Measurements from ENCODE around the gene RCAN1.
A peak's percentile ranks its signal among the peaks of the same experiment; 100 is the strongest.
"Not testable (repeated sequence)": the region's sequence is repeated elsewhere in the genome, so short reads cannot be mapped to it uniquely, and the experiment has no call there.

Gene RCAN1

DNA sequence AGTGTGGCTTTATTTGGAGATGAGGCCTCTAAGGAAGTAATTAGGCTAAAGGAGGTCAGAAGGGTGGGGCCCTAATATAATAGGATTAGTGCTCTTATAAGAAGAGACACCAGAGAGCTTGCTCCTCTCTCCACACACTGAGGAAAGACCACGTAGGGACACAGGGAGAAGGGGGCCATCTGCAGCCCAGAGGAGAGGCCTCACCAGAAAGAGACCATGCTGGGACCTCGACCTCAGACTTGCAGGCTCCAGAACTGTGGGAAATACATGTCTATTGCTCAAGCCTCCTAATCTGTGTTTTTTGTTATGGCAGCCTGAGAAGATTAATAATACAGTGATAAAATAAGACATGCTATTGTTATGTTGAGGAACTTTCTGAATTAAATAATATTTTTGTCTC lies 8.3 kb downstream of the RCAN1 start:
- Histone ChIP-seq H3K4me2 (ENCODE audit: low read length) (no peak overlapping the region), H4K5ac (ENCODE audit: low read length) (no peak overlapping the region), H3K18ac (ENCODE audit: low read length) (no peak overlapping the region), H3K4ac (ENCODE audit: low read depth, low read length) (no peak overlapping the region), H2BK15ac (replicated peaks; ENCODE audit: low read depth) (no peak overlapping the region), H2BK5ac (ENCODE audit: low read length) (no peak overlapping the region), H3K4me1 (ENCODE audit: control insufficient read depth, low read depth, low read length) (no peaks in the 10 kb centered on the region), H3K27ac (ENCODE audit: low read depth, low read length) (no peak overlapping the region), H3K27me3 (ENCODE audit: insufficient read depth, low read length, poor library complexity) (no peaks in the 10 kb centered on the region), H2AK5ac (ENCODE audit: low read length) (no peak overlapping the region), H3K23ac (ENCODE audit: low read length) (no peak overlapping the region), H3K36me3 (ENCODE audit: control insufficient read depth, insufficient read depth, low read length) (no peaks in the 10 kb centered on the region), H3K9ac (ENCODE audit: low read length) (no peak overlapping the region), H2BK120ac (ENCODE audit: low read depth, low read length) (no peak overlapping the region), H3K4me3 (ENCODE audit: low read length) (no peak overlapping the region), H4K8ac (ENCODE audit: low read depth, low read length) (no peak overlapping the region), H3K56ac (ENCODE audit: low read length) (no peak overlapping the region), H3K79me2 (ENCODE audit: control insufficient read depth, insufficient read depth, low read length) (no peaks in the 10 kb centered on the region), H3K79me1 (ENCODE audit: low read length) (no peaks in the 10 kb centered on the region)
- WGBS (ENCODE audit: extremely low coverage, insufficient coverage, low lambda C conversion rate): no CpG with 5 or more reads among the region's 2 CpGs
- no peak for DNase-seq

DNA sequence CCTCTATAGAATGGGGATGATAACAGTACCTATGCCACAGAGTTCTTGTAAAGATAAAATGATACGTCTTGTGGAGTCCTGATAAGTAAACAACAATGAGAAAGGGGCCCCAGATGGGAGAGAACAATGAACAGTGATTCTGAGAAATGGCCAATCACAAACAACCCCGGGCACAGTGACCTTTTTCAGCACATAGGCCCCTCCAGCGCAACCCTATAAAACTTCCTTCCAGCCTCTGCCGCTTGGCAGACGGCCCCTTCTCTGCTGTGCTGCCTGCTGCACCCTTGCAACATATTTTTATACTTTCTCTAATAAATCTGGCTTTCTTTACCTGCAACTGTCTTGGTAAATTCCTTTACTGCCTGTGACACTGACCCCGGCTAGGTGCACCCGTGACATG lies 8.9 kb downstream of the RCAN1 start:
- Histone ChIP-seq H3K27me3 (ENCODE audit: insufficient read depth, low read length, poor library complexity) (no peaks in the 10 kb centered on the region), H3K36me3 (ENCODE audit: control insufficient read depth, insufficient read depth, low read length) (no peaks in the 10 kb centered on the region), H2BK120ac (ENCODE audit: low read depth, low read length) (no peak overlapping the region), H3K9ac (ENCODE audit: low read length) (no peak overlapping the region), H3K4ac (ENCODE audit: low read depth, low read length) (no peak overlapping the region), H4K8ac (ENCODE audit: low read depth, low read length) (no peak overlapping the region), H3K4me3 (ENCODE audit: low read length) (no peak overlapping the region), H3K27ac (ENCODE audit: low read depth, low read length) (no peak overlapping the region), H3K79me2 (ENCODE audit: control insufficient read depth, insufficient read depth, low read length) (no peaks in the 10 kb centered on the region), H3K4me2 (ENCODE audit: low read length) (no peak overlapping the region), H3K4me1 (ENCODE audit: control insufficient read depth, low read depth, low read length) (no peaks in the 10 kb centered on the region), H2AK5ac (ENCODE audit: low read length) (no peak overlapping the region), H3K79me1 (ENCODE audit: low read length) (no peaks in the 10 kb centered on the region), H3K23ac (ENCODE audit: low read length) (no peak overlapping the region), H3K56ac (ENCODE audit: low read length) (no peak overlapping the region), H2BK15ac (replicated peaks; ENCODE audit: low read depth) (no peak overlapping the region), H2BK5ac (ENCODE audit: low read length) (no peak overlapping the region), H4K5ac (ENCODE audit: low read length) (no peak overlapping the region), H3K18ac (ENCODE audit: low read length) (no peak overlapping the region)
- DNase-seq: peak; percentile 19
- WGBS (ENCODE audit: extremely low coverage, insufficient coverage, low lambda C conversion rate): no CpG with 5 or more reads among the region's 7 CpGs

DNA sequence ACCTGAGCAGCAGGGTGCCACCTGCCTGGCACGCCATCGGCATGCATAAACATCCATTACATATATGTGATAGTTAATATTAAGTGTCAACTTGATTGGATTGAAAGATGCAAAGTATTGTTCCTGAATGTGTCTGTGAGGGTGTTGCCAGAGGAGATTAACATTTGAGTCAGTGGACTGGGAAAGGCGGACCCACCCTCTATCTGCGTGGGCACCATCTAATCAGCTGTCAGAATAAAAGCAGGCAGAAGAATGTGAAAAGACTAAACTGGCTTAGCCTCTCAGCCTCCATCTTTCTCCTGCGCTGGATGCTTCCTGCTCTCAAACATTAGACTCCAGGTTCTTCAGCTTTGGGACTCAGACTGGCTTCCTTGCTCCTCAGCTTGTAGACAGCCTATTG lies 10.0 kb downstream of the RCAN1 start:
- H3K4me3 ChIP-seq (ENCODE audit: low read length); H4K5ac ChIP-seq (ENCODE audit: low read length); H3K79me2 ChIP-seq (ENCODE audit: control insufficient read depth, insufficient read depth, low read length); H3K18ac ChIP-seq (ENCODE audit: low read length); H2BK15ac ChIP-seq (replicated peaks; ENCODE audit: low read depth); H2BK5ac ChIP-seq (ENCODE audit: low read length); H3K4me1 ChIP-seq (ENCODE audit: control insufficient read depth, low read depth, low read length); H2BK120ac ChIP-seq (ENCODE audit: low read depth, low read length); H3K79me1 ChIP-seq (ENCODE audit: low read length); H3K23ac ChIP-seq (ENCODE audit: low read length); H4K8ac ChIP-seq (ENCODE audit: low read depth, low read length); H3K27ac ChIP-seq (ENCODE audit: low read depth, low read length); H3K36me3 ChIP-seq (ENCODE audit: control insufficient read depth, insufficient read depth, low read length); H3K27me3 ChIP-seq (ENCODE audit: insufficient read depth, low read length, poor library complexity); H3K9ac ChIP-seq (ENCODE audit: low read length); DNase-seq; H3K4me2 ChIP-seq (ENCODE audit: low read length); H3K56ac ChIP-seq (ENCODE audit: low read length); H3K4ac ChIP-seq (ENCODE audit: low read depth, low read length); H2AK5ac ChIP-seq (ENCODE audit: low read length): not testable (repeated sequence)
- no CpG with 5 or more reads among the region's 5 CpGs for WGBS (ENCODE audit: extremely low coverage, insufficient coverage, low lambda C conversion rate)

DNA sequence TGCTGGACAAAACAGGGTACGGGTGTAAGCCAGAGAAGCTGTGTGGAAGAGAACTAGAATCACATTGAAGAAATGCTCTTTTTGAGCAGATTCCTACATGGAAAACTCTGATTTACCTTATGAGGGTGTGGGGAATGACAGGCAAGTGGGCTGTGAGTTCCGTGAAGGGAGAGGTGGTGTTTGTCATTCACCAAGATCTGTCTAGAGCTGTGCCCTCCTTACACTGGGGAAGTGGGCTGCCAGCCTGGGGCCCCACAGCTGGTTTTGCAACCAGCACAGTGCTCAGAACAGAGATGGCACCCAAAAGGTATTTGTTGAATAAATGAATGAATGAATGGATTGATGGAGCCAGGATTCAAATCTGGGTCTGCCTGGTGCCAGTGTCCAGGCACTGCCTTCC lies 10.4 kb downstream of the RCAN1 start:
- H2BK5ac ChIP-seq (ENCODE audit: low read length): no peak overlapping the region
- H3K56ac ChIP-seq (ENCODE audit: low read length): no peak overlapping the region
- H3K27ac ChIP-seq (ENCODE audit: low read depth, low read length): no peak overlapping the region
- H4K8ac ChIP-seq (ENCODE audit: low read depth, low read length): no peak overlapping the region
- no peak overlapping the region for H3K18ac ChIP-seq (ENCODE audit: low read length)
- H3K79me2 ChIP-seq (ENCODE audit: control insufficient read depth, insufficient read depth, low read length): no peaks in the 10 kb centered on the region
- H3K79me1 ChIP-seq (ENCODE audit: low read length): no peaks in the 10 kb centered on the region
- H3K4me2 ChIP-seq (ENCODE audit: low read length): no peak overlapping the region
- H3K36me3 ChIP-seq (ENCODE audit: control insufficient read depth, insufficient read depth, low read length): no peaks in the 10 kb centered on the region
- no peak overlapping the region for H2AK5ac ChIP-seq (ENCODE audit: low read length)
- no peaks in the 10 kb centered on the region for H3K27me3 ChIP-seq (ENCODE audit: insufficient read depth, low read length, poor library complexity)
- no peak overlapping the region for H2BK15ac ChIP-seq (replicated peaks; ENCODE audit: low read depth)
- no peak overlapping the region for H3K23ac ChIP-seq (ENCODE audit: low read length)
- DNase-seq: no peak
- H3K4ac ChIP-seq (ENCODE audit: low read depth, low read length): no peak overlapping the region
- no CpG with 5 or more reads among the region's 2 CpGs for WGBS (ENCODE audit: extremely low coverage, insufficient coverage, low lambda C conversion rate)
- no peaks in the 10 kb centered on the region for H3K4me1 ChIP-seq (ENCODE audit: control insufficient read depth, low read depth, low read length)
- no peak overlapping the region for H2BK120ac ChIP-seq (ENCODE audit: low read depth, low read length)
- H3K9ac ChIP-seq (ENCODE audit: low read length): no peak overlapping the region
- H3K4me3 ChIP-seq (ENCODE audit: low read length): no peak overlapping the region
- no peak overlapping the region for H4K5ac ChIP-seq (ENCODE audit: low read length)

DNA sequence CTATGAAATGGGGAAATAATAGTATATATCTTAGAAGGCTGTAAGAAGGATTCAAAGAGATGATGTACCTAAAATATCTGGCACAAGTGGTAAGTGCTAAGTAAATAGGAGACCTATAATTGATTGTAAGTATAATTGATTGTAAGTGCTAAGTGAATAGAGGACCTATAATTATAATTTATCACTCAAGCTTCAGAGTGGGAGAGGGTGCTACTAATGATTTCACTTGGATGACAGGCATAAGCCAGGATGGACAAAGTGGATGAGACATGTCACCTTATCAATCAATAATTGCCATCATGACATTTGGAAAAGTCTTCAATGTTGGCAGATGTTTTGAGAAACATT lies 11.2 kb downstream of the RCAN1 start:
- no peaks in the 10 kb centered on the region for H3K36me3 ChIP-seq (ENCODE audit: control insufficient read depth, insufficient read depth, low read length)
- no peak overlapping the region for H2BK15ac ChIP-seq (replicated peaks; ENCODE audit: low read depth)

DNA sequence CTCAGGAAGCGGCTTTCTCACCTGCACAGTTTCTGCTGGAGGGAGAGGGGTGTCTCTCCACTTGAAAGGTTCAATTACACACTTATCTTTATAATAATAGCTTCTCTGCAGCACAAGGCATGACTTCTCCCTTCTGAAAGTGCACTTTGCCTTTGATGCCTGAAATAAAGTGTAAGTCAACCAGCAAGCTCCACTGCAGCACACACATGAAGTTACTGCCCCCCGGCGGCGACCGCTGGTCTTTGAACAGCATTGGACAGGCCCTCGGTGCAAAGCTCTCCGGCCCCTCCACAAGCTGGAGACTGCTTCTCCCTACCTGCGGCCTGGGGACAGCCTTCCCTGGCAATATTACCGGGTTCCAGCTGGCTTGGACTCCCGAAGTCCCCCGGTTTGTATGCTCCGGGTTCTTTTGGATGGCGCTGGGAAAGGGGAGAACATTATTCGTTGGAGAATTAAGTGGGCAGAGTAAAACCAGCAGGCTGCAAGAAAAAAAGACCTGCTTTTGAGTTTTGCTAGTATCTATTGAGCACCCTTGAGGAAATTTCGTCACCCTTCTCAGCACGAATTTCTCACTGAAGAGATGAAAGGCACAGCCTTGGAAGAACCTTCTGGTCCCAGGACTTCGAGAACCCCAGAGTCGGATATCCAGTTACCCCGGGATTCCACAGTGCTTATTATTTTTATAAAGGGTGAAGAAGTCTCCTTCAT lies 11.8 kb downstream of the RCAN1 start:
- Histone ChIP-seq H3K23ac (ENCODE audit: low read length) (no peak overlapping the region), H3K79me2 (ENCODE audit: control insufficient read depth, insufficient read depth, low read length) (no peaks in the 10 kb centered on the region), H3K79me1 (ENCODE audit: low read length) (no peaks in the 10 kb centered on the region), H3K4me1 (ENCODE audit: control insufficient read depth, low read depth, low read length) (no peaks in the 10 kb centered on the region), H3K9ac (ENCODE audit: low read length) (no peak overlapping the region), H2AK5ac (ENCODE audit: low read length) (no peak overlapping the region), H3K18ac (ENCODE audit: low read length) (no peak overlapping the region), H3K27ac (ENCODE audit: low read depth, low read length) (no peak overlapping the region), H2BK5ac (ENCODE audit: low read length) (no peak overlapping the region), H3K4me3 (ENCODE audit: low read length) (no peak overlapping the region), H3K4me2 (ENCODE audit: low read length) (no peak overlapping the region), H4K8ac (ENCODE audit: low read depth, low read length) (no peak overlapping the region), H4K5ac (ENCODE audit: low read length) (no peak overlapping the region), H3K36me3 (ENCODE audit: control insufficient read depth, insufficient read depth, low read length) (no peaks in the 10 kb centered on the region), H3K4ac (ENCODE audit: low read depth, low read length) (no peak overlapping the region), H2BK120ac (ENCODE audit: low read depth, low read length) (no peak overlapping the region), H2BK15ac (replicated peaks; ENCODE audit: low read depth) (no peak overlapping the region), H3K56ac (ENCODE audit: low read length) (no peak overlapping the region), H3K27me3 (ENCODE audit: insufficient read depth, low read length, poor library complexity) (no peaks in the 10 kb centered on the region)
- no CpG with 5 or more reads among the region's 19 CpGs for WGBS (ENCODE audit: extremely low coverage, insufficient coverage, low lambda C conversion rate)
- DNase-seq: peak; percentile 75

More for the DNA sequence above, 11.2 kb downstream of the RCAN1 start:
- Histone ChIP-seq H3K79me1 (ENCODE audit: low read length) (no peaks in the 10 kb centered on the region), H2BK5ac (ENCODE audit: low read length) (no peak overlapping the region), H3K56ac (ENCODE audit: low read length) (no peak overlapping the region), H3K4ac (ENCODE audit: low read depth, low read length) (no peak overlapping the region), H3K27me3 (ENCODE audit: insufficient read depth, low read length, poor library complexity) (no peaks in the 10 kb centered on the region), H4K8ac (ENCODE audit: low read depth, low read length) (no peak overlapping the region), H2AK5ac (ENCODE audit: low read length) (no peak overlapping the region), H3K9ac (ENCODE audit: low read length) (no peak overlapping the region), H3K23ac (ENCODE audit: low read length) (no peak overlapping the region), H2BK120ac (ENCODE audit: low read depth, low read length) (no peak overlapping the region), H3K27ac (ENCODE audit: low read depth, low read length) (no peak overlapping the region), H4K5ac (ENCODE audit: low read length) (no peak overlapping the region), H3K4me1 (ENCODE audit: control insufficient read depth, low read depth, low read length) (no peaks in the 10 kb centered on the region), H3K79me2 (ENCODE audit: control insufficient read depth, insufficient read depth, low read length) (no peaks in the 10 kb centered on the region), H3K4me3 (ENCODE audit: low read length) (no peak overlapping the region), H3K4me2 (ENCODE audit: low read length) (no peak overlapping the region), H3K18ac (ENCODE audit: low read length) (no peak overlapping the region)
- no peak for DNase-seq

Measured in mesendoderm (in vitro differentiated cells).